Endothelial cell of umbilical vein (primary cell): ENCODE results near the gene MDFIC. TPM values are rescaled to one million over a fixed set of nuclear protein-coding genes. Genes with fewer than 3 reads are reported as not detected.

Source experiments
- BruUV-seq: library from RNA; stranded (reverse); fragments of 400-500 nt; replicated peaks from 2 replicates; lab custom pipeline; 2021; lab: Mats Ljungman, UMichigan
- CTCF ChIA-PET: fragments of 300-600, 350-600 bp; sonication (Branson Sonifier 250); formaldehyde crosslinking; loops from one replicate; lab custom pipeline; 2021; ENCODE audit warnings: antibody characterized with exemption, inconsistent platforms; lab: Charles Lee
- POLR2A ChIA-PET: fragments of 300-600, 350-600 bp; sonication (Branson Sonifier 250); formaldehyde crosslinking; loops from one replicate; lab custom pipeline; 2021; ENCODE audit warnings: antibody characterized with exemption, inconsistent platforms; lab: Charles Lee
- DNase-seq: peaks from one replicate; pipeline ENCODE4 v3.0.0-alpha.2; 2011; ENCODE audit warnings: low read depth, low spot score
- FAIRE-seq: peaks from 2 replicates; lab custom pipeline; 2011; peaks lifted over from hg19 to GRCh38; lab: Jason Lieb, UNC
- H2AFZ ChIP-seq: 2 replicates; pipeline ENCODE4 v1.6.0; 2012; ENCODE audit warnings: low read depth, low read length, control low read depth, inconsistent platforms
- H3K27ac ChIP-seq: 2 replicates; pipeline ENCODE4 v1.5.1; 2011; ENCODE audit warnings: low read depth, mild to moderate bottlenecking, control low read depth, low read length, moderate library complexity; ENCODE audit not compliant: insufficient read depth
- H3K27me3 ChIP-seq, 2 experiments: 2 replicates each; pipeline versions ENCODE4 v1.6.0 to v1.6.1; 2011; ENCODE audit warnings: low read length in 2 of 2, mixed read lengths in 1 of 2; ENCODE audit not compliant: control insufficient read depth in 2 of 2, insufficient read depth in 2 of 2
- H3K36me3 ChIP-seq, 2 experiments: 2 replicates in 1 of 2; 3 replicates in 1 of 2; pipeline ENCODE4 v1.5.1; 2011; ENCODE audit warnings: low read length in 2 of 2, mild to moderate bottlenecking in 1 of 2, moderate library complexity in 1 of 2; ENCODE audit not compliant: control insufficient read depth in 2 of 2, insufficient read depth in 2 of 2; ENCODE audit errors: extremely low read depth in 1 of 2
- H3K4me1 ChIP-seq: 3 replicates; pipeline ENCODE4 v1.5.1; 2011; ENCODE audit warnings: mild to moderate bottlenecking, low read length; ENCODE audit not compliant: control insufficient read depth, insufficient read depth; ENCODE audit errors: extremely low read depth
- H3K4me2 ChIP-seq: 2 replicates; pipeline ENCODE4 v1.6.1; 2011; ENCODE audit warnings: low read length, control low read depth, mixed read lengths; ENCODE audit not compliant: insufficient read depth
- H3K4me3 ChIP-seq, 3 experiments: fragments of 200-600 bp in 1 of 3; sonication (generic), shearing (Covaris generic) in 1 of 3; replicated peaks in 1 of 3; 2 replicates each; pipeline ENCODE4 v1.5.1; 2011 to 2016; ENCODE audit warnings: control low read depth in 3 of 3, low read length in 3 of 3, mild to moderate bottlenecking in 2 of 3, inconsistent platforms in 1 of 3, low read depth in 1 of 3, moderate library complexity in 1 of 3; ENCODE audit not compliant: insufficient read depth in 1 of 3
- H3K79me2 ChIP-seq: 2 replicates; pipeline ENCODE4 v1.6.0; 2012; ENCODE audit warnings: low read length, inconsistent platforms; ENCODE audit not compliant: control insufficient read depth, insufficient read depth
- H3K9ac ChIP-seq: replicated peaks from 2 replicates; pipeline ENCODE3; 2011; ENCODE audit warnings: low read length, control low read depth; ENCODE audit not compliant: insufficient read depth; ENCODE audit errors: extremely low read depth
- H3K9me1 ChIP-seq: replicated peaks from 3 replicates; pipeline ENCODE4 v1.6.0; 2011; ENCODE audit warnings: mild to moderate bottlenecking, low read length; ENCODE audit not compliant: control insufficient read depth, insufficient read depth; ENCODE audit errors: extremely low read depth
- H3K9me3 ChIP-seq: replicated peaks from 2 replicates; pipeline ENCODE4 v1.5.1; 2012; ENCODE audit warnings: low read length, inconsistent platforms; ENCODE audit not compliant: control insufficient read depth, insufficient read depth
- H4K20me1 ChIP-seq: replicated peaks from 2 replicates; pipeline ENCODE3; 2011; ENCODE audit warnings: mild to moderate bottlenecking, low read length; ENCODE audit not compliant: control insufficient read depth, insufficient read depth; ENCODE audit errors: extremely low read depth
- CTCF ChIP-seq, 2 donors: IDR thresholded peaks; 1 replicate in 1 of 2; 2 replicates in 1 of 2; pipeline ENCODE4 v1.5.1; 2011; ENCODE audit warnings: low read length in 2 of 2, mild to moderate bottlenecking in 2 of 2, moderate library complexity in 2 of 2, control low read depth in 1 of 2, inconsistent platforms in 1 of 2, low read depth in 1 of 2; ENCODE audit not compliant: insufficient read depth in 1 of 2; ENCODE audit errors: extremely low read depth in 1 of 2
- EZH2 ChIP-seq: IDR thresholded peaks from 2 replicates; pipeline ENCODE4 v1.6.1; 2012; ENCODE audit warnings: borderline replicate concordance, low read depth, mild to moderate bottlenecking, moderate library complexity, low read length, inconsistent platforms; ENCODE audit not compliant: severe bottlenecking
- FOS ChIP-seq: IDR thresholded peaks from 2 replicates; pipeline ENCODE4 v1.6.1; 2011; ENCODE audit warnings: mild to moderate bottlenecking, low read length, moderate library complexity, borderline replicate concordance; ENCODE audit not compliant: insufficient read depth
- JUN ChIP-seq: IDR thresholded peaks from 2 replicates; pipeline ENCODE4 v1.6.1; 2011; ENCODE audit warnings: borderline replicate concordance, low read depth; ENCODE audit not compliant: insufficient read length, insufficient read depth
- MAX ChIP-seq: IDR thresholded peaks from 2 replicates; pipeline ENCODE4 v1.6.1; 2011; ENCODE audit not compliant: insufficient read depth, insufficient read length
- MYC ChIP-seq: IDR thresholded peaks from one replicate; pipeline ENCODE4 v1.6.1; 2011; ENCODE audit warnings: mild to moderate bottlenecking, low read depth, low read length
- POLR2AphosphoS5 ChIP-seq: IDR thresholded peaks from 2 replicates; pipeline ENCODE4 v1.6.1; 2012; ENCODE audit warnings: low read depth, mild to moderate bottlenecking, control low read depth, low read length, moderate library complexity; ENCODE audit not compliant: insufficient read depth
- dilution Hi-C: fragments of 300-500 bp; cut with MboI; formaldehyde crosslinking; loops from one replicate; pipeline ENCODE4 v1.15.0; 2019; ENCODE audit warnings: low sequenced_read_pairs; ENCODE audit not compliant: extremely low pct_ligation_motif_present
- intact Hi-C: fragments of 100-400 bp; cut with micrococcal nuclease; formaldehyde crosslinking; loops from one replicate; pipeline ENCODE4 v1.10.0; 2022
- polyA plus RNA-seq, 4 experiments: library from polyadenylated mRNA; depleted of rRNA in 3 of 4; stranded (reverse) in 3 of 4; unstranded in 1 of 4; fragments of >200 nt; gene quantifications; 2 replicates each; pipeline versions ENCODE4 v1.2.1 to v1.2.3, GENCODE V29; 2011 to 2012; ENCODE audit warnings: missing spikeins in 1 of 4
- total RNA-seq: library from RNA; stranded (reverse); gene quantifications from 2 replicates; pipeline ENCODE4 v1.2.3, GENCODE V29; 2021

MDFIC gene
- total and polyA plus RNA-seq, 2 donors (not counting 3 experiments of a cell fraction or from before 2014, with no cell fraction given): 6.5 to 14.2 TPM

- POLR2A ChIA-PET: no interaction called here
- H3K36me3 ChIP-seq: no peaks in the 10 kb centered on the region
- H3K4me2 ChIP-seq: no peak overlapping the region
- peaks cover 0 to 2% of the 10 kb centered on the region in 2 experiments for H3K27me3 ChIP-seq
- no TSS peak for BruUV-seq
- H3K9me3 ChIP-seq: no peaks in the 10 kb centered on the region
- intact Hi-C loops (no loop called here), dilution Hi-C loops (no loop called here)
- H3K4me1 ChIP-seq: no peaks in the 10 kb centered on the region
- DNase-seq (no peak), FAIRE-seq (no peak)
- H2AFZ ChIP-seq: no peak overlapping the region
- H3K4me3 ChIP-seq: no peak overlapping the region
- no peak overlapping the region for H3K9ac ChIP-seq
- TF ChIP-seq POLR2AphosphoS5 (no peak), EZH2 (no peak)
- no peaks in the 10 kb centered on the region for H4K20me1 ChIP-seq
- H3K9me1 ChIP-seq: peaks cover 3% of the 10 kb centered on the region
- no peak overlapping the region for H3K27ac ChIP-seq
- H3K79me2 ChIP-seq: no peaks in the 10 kb centered on the region
- CTCF ChIA-PET: interaction anchor here (1.5 kb wide), 1 partner anchor 11 kb away, joined by 6 read pairs; no protein-coding TSS in a partner anchor
These were observed 98.2 kb downstream of the MDFIC start for GRCh38 chr7:115019882-115020605.

GRCh38 chr7:115023219-115023618 is 101.3 kb downstream of the MDFIC start:
- intact Hi-C loops (no loop called here), dilution Hi-C loops (no loop called here)
- Histone ChIP-seq H3K79me2 (no peaks in the 10 kb centered on the region), H4K20me1 (no peaks in the 10 kb centered on the region), H3K4me3 (no peak overlapping the region), H3K9me3 (no peaks in the 10 kb centered on the region), H3K4me2 (no peak overlapping the region), H3K36me3 (no peaks in the 10 kb centered on the region), H3K9me1 (peaks cover 3% of the 10 kb centered on the region), H3K27ac (no peak overlapping the region), H3K4me1 (no peaks in the 10 kb centered on the region), H3K9ac (no peak overlapping the region), H3K27me3 (peaks cover 0 to 2% of the 10 kb centered on the region in 2 experiments), H2AFZ (no peak overlapping the region)
- ChIA-PET CTCF (no interaction called here), POLR2A (no interaction called here)
- BruUV-seq: no TSS peak
- TF ChIP-seq MAX: no peak
- no peak for TF ChIP-seq CTCF (IDR thresholded peaks at IDR 0.05; ENCODE audit: extremely low read depth in 1 of 2, insufficient read depth in 1 of 2, low read depth in 1 of 2, low read length in 2 of 2)
- no peak for TF ChIP-seq FOS
- no peak for TF ChIP-seq JUN
- TF ChIP-seq EZH2: no peak
- TF ChIP-seq MYC: no peak
- no peak for TF ChIP-seq POLR2AphosphoS5
- no peak for DNase-seq
- no peak for FAIRE-seq
